DOHH2 (cell line): ENCODE data around the gene COL5A1.

ENCODE experiments used
- CTCF ChIP-seq: fragments of 200-600 bp; sonication (generic); IDR thresholded peaks from one replicate; pipeline ENCODE4 v1.5.1; 2014; ENCODE audit warnings: antibody characterized with exemption, mild to moderate bottlenecking, low read depth, low read length; ENCODE audit not compliant: poor library complexity, severe bottlenecking
- EZH2phosphoT487 ChIP-seq: fragments of 200-600 bp; sonication (generic); IDR thresholded peaks from 2 replicates; pipeline ENCODE4 v1.6.1; 2017; ENCODE audit warnings: borderline replicate concordance, mild to moderate bottlenecking, antibody characterized with exemption, low read length, moderate library complexity, mixed read lengths

- TF ChIP-seq CTCF (no peak), EZH2phosphoT487 (no peak)
These were observed 20.0 kb upstream of the COL5A1 start for GRCh38 chr9:134621558-134622110.
